ENCODE results near the gene PPP1R9B. TPM values are rescaled to one million over a fixed set of nuclear protein-coding genes. Genes with fewer than 3 reads are reported as not detected.

Gene PPP1R9B
- total RNA-seq, result 23.8 and 31.8 TPM in 2 replicates

GRCh38 chr17:50150354-50151040, at the start of gene PPP1R9B:
Gene PPP1R9B, minus strand, starts transcription at chr17:50150677. Its CDS starts 164 bp downstream, at chr17:50150513.

GRCh38 chr17:50165867-50166517, 15.5 kb upstream of the PPP1R9B start, which contains the start of gene SGCA:
Gene SGCA, plus strand, starts transcription at chr17:50166005. Its CDS starts 36 bp downstream, at chr17:50166041.

GRCh38 chr17:50129728-50130558, 20.5 kb downstream of the PPP1R9B start, which contains the start of gene SAMD14:
Gene SAMD14, minus strand, starts transcription at chr17:50130160. Its CDS starts 5,201 bp downstream, at chr17:50124959.

GRCh38 chr17:50094753-50095619, 55.5 kb downstream of the PPP1R9B start, which contains the start of gene PDK2:
Gene PDK2, plus strand, starts transcription at chr17:50095351. Its CDS starts 85 bp downstream, at chr17:50095436.

Other genes starting within 250 kb of the PPP1R9B start
- gene DLX4, start 181.5 kb downstream of the PPP1R9B start, total RNA-seq, result not detected in 2 replicates
- gene DLX3, start 155.5 kb downstream of the PPP1R9B start, total RNA-seq, result not detected in 2 replicates
- gene ITGA3, start 94.6 kb downstream of the PPP1R9B start, total RNA-seq, result 66.2 and 285 TPM in 2 replicates
- 11.0 and 15.2 TPM in 2 replicates for gene PDK2, start 55.3 kb downstream of the PPP1R9B start, total RNA-seq
- gene SAMD14, start 20.5 kb downstream of the PPP1R9B start, total RNA-seq, result 2.9 and 14.1 TPM in 2 replicates
- not detected in 2 replicates for gene SGCA, start 15.3 kb upstream of the PPP1R9B start, total RNA-seq
- 7.6 and 45.2 TPM in 2 replicates for gene COL1A1, start 51.0 kb upstream of the PPP1R9B start, total RNA-seq
- gene TMEM92, start 123.8 kb upstream of the PPP1R9B start, total RNA-seq, result under 0.01 TPM in 1 of 2 replicates, not detected in the other
- 18.5 and 26.9 TPM in 2 replicates for gene XYLT2, start 195.4 kb upstream of the PPP1R9B start, total RNA-seq
- 46.3 and 48.2 TPM in 2 replicates for gene MRPL27, start 222.5 kb upstream of the PPP1R9B start, total RNA-seq
- 2.9 and 3.9 TPM in 2 replicates for gene EME1, start 222.6 kb upstream of the PPP1R9B start, total RNA-seq
- gene LRRC59, start 246.8 kb upstream of the PPP1R9B start, total RNA-seq, result 107 and 162 TPM in 2 replicates

Data from bladder microvascular endothelial cell (primary cell).